Measurements from ENCODE around the gene ERGIC1. TPM values are rescaled to one million over a fixed set of nuclear protein-coding genes. Genes with fewer than 3 reads are reported as not detected.

The ERGIC1 gene
- polyA plus RNA-seq, 1 donor from 2014 or later, result 59.1 TPM

- TF ChIP-seq RAD21 (conservative IDR thresholded peaks at IDR 0.05) (no peak), EZH2 (IDR thresholded peaks at IDR 0.05; ENCODE audit: borderline replicate concordance, insufficient read depth, low read length, poor library complexity, severe bottlenecking) (no peak), SMC3 (conservative IDR thresholded peaks at IDR 0.05; ENCODE audit: poor library complexity) (no peak), EP300 (conservative IDR thresholded peaks at IDR 0.05; ENCODE audit: poor library complexity, severe bottlenecking) (no peak), POLR2AphosphoS5 (IDR thresholded peaks at IDR 0.05) (no peak)
- no peak overlapping the region for H3K4me2 ChIP-seq (ENCODE audit: low read length)
- H3F3A ChIP-seq (ENCODE audit: insufficient read depth, low read length, poor library complexity, severe bottlenecking), result no peaks in the 10 kb centered on the region
- no peak overlapping the region for H3K4me3 ChIP-seq (ENCODE audit: low read length)
- no peaks in the 10 kb centered on the region for H3K36me3 ChIP-seq (ENCODE audit: insufficient read depth, low read length)
- no peak overlapping the region for H3K27ac ChIP-seq (ENCODE audit: low read length)
- H3K9ac ChIP-seq (ENCODE audit: low read length), result no peak overlapping the region
- no peaks in the 10 kb centered on the region for H4K20me1 ChIP-seq (ENCODE audit: insufficient read depth)
- H3K9me3 ChIP-seq (ENCODE audit: low read length), result no peaks in the 10 kb centered on the region
- no peaks in the 10 kb centered on the region for H3K79me2 ChIP-seq (replicated peaks; ENCODE audit: insufficient read depth, low read length)
- H3K9me2 ChIP-seq (ENCODE audit: insufficient read depth, low read length), result no peaks in the 10 kb centered on the region
- no peaks in the 10 kb centered on the region for H3K27me3 ChIP-seq (ENCODE audit: insufficient read depth, low read depth, low read length)
- H2AFZ ChIP-seq (ENCODE audit: low read depth, low read length), result no peak overlapping the region
These were observed 32.3 kb downstream of the ERGIC1 start for GRCh38 chr5:172866378-172866777.

GRCh38 chr5:172866802-172867748 is 33.0 kb downstream of the ERGIC1 start:
- Histone ChIP-seq H3K9me3 (ENCODE audit: low read length) (no peaks in the 10 kb centered on the region), H2AFZ (ENCODE audit: low read depth, low read length) (no peak overlapping the region), H3K27ac (ENCODE audit: low read length) (no peak overlapping the region), H4K20me1 (ENCODE audit: insufficient read depth) (no peaks in the 10 kb centered on the region), H3K36me3 (ENCODE audit: insufficient read depth, low read length) (no peaks in the 10 kb centered on the region), H3K4me3 (ENCODE audit: low read length) (no peak overlapping the region), H3K4me2 (ENCODE audit: low read length) (no peak overlapping the region), H3K9me2 (ENCODE audit: insufficient read depth, low read length) (no peaks in the 10 kb centered on the region), H3K79me2 (replicated peaks; ENCODE audit: insufficient read depth, low read length) (no peaks in the 10 kb centered on the region), H3K9ac (ENCODE audit: low read length) (no peak overlapping the region), H3K27me3 (ENCODE audit: insufficient read depth, low read depth, low read length) (no peaks in the 10 kb centered on the region), H3F3A (ENCODE audit: insufficient read depth, low read length, poor library complexity, severe bottlenecking) (no peaks in the 10 kb centered on the region)
- TF ChIP-seq TAF1 (IDR thresholded peaks at IDR 0.05; ENCODE audit: low read depth) (no peak), POLR2AphosphoS5 (IDR thresholded peaks at IDR 0.05) (no peak), EZH2 (IDR thresholded peaks at IDR 0.05; ENCODE audit: borderline replicate concordance, insufficient read depth, low read length, poor library complexity, severe bottlenecking) (no peak), SMC3 (conservative IDR thresholded peaks at IDR 0.05; ENCODE audit: poor library complexity) (no peak), REST (IDR thresholded peaks at IDR 0.05; ENCODE audit: borderline replicate concordance) (no peak), CTCF (IDR thresholded peaks at IDR 0.05; ENCODE audit: poor library complexity, severe bottlenecking) (no peak), EP300 (conservative IDR thresholded peaks at IDR 0.05; ENCODE audit: poor library complexity, severe bottlenecking) (no peak), MXI1 (conservative IDR thresholded peaks at IDR 0.05; ENCODE audit: poor library complexity, severe bottlenecking) (no peak), RAD21 (conservative IDR thresholded peaks at IDR 0.05) (no peak)
